DOHH2 (cell line): ENCODE data around the gene IL23R.

Experiments
- H3F3A ChIP-seq: fragments of 200-600 bp; sonication (generic), shearing (Covaris generic); 2 replicates; pipeline ENCODE4 v1.6.0; 2016; ENCODE audit warnings: antibody characterized with exemption, mild to moderate bottlenecking; ENCODE audit not compliant: control insufficient read depth, insufficient read depth
- H3K27ac ChIP-seq: fragments of 200-600 bp; sonication (generic); 2 replicates; pipeline ENCODE4 v1.5.1; 2014; ENCODE audit warnings: low read depth, mild to moderate bottlenecking, low read length, moderate library complexity
- H3K27me3 ChIP-seq: fragments of 200-600 bp; sonication (generic); 2 replicates; pipeline ENCODE4 v1.6.1; 2014; ENCODE audit warnings: mild to moderate bottlenecking, low read length, mixed read lengths; ENCODE audit not compliant: control insufficient read depth
- H3K36me3 ChIP-seq: fragments of 200-600 bp; sonication (generic); 2 replicates; pipeline ENCODE4 v1.6.1; 2014; ENCODE audit warnings: mild to moderate bottlenecking, low read length, moderate library complexity, mixed read lengths; ENCODE audit not compliant: control insufficient read depth
- H3K4me1 ChIP-seq: fragments of 200-600 bp; sonication (generic); 2 replicates; pipeline ENCODE4 v1.6.1; 2014; ENCODE audit warnings: mild to moderate bottlenecking, low read length, mixed read lengths; ENCODE audit not compliant: control insufficient read depth
- H3K4me2 ChIP-seq: fragments of 200-600 bp; sonication (generic); 2 replicates; pipeline ENCODE4 v1.6.0; 2014; ENCODE audit warnings: mild to moderate bottlenecking, low read length, moderate library complexity
- H3K4me3 ChIP-seq: fragments of 200-600 bp; sonication (generic); 2 replicates; pipeline ENCODE4 v1.5.1; 2014; ENCODE audit warnings: mild to moderate bottlenecking, low read length, mixed read lengths
- H3K79me2 ChIP-seq: fragments of 200-600 bp; sonication (generic); 2 replicates; pipeline ENCODE4 v1.6.1; 2014; ENCODE audit warnings: mild to moderate bottlenecking, low read length, mixed read lengths; ENCODE audit not compliant: control insufficient read depth
- H3K9me2 ChIP-seq: fragments of 200-600 bp; sonication (generic); replicated peaks from 2 replicates; pipeline ENCODE4 v1.6.1; 2014; ENCODE audit warnings: mild to moderate bottlenecking, low read length, mixed read lengths; ENCODE audit not compliant: control insufficient read depth
- H3K9me3 ChIP-seq: fragments of 200-600 bp; sonication (generic); 2 replicates; pipeline ENCODE4 v1.6.1; 2014; ENCODE audit warnings: antibody characterized with exemption, low read length, mixed read lengths; ENCODE audit not compliant: control insufficient read depth, insufficient read depth
- H4K20me1 ChIP-seq: fragments of 200-600 bp; sonication (generic); 2 replicates; pipeline ENCODE4 v1.6.0; 2014; ENCODE audit warnings: low read depth, mild to moderate bottlenecking, antibody characterized with exemption, low read length, moderate library complexity; ENCODE audit not compliant: control insufficient read depth, insufficient read depth
- EZH2phosphoT487 ChIP-seq: fragments of 200-600 bp; sonication (generic); IDR thresholded peaks from 2 replicates; pipeline ENCODE4 v1.6.1; 2017; ENCODE audit warnings: borderline replicate concordance, mild to moderate bottlenecking, antibody characterized with exemption, low read length, moderate library complexity, mixed read lengths
- TF ChIP-seq, protein P1 (sequence below): fragments of 200-600 bp; sonication (generic); IDR thresholded peaks from one replicate; pipeline ENCODE4 v1.5.1; 2014; ENCODE audit warnings: antibody characterized with exemption, mild to moderate bottlenecking, low read depth, low read length; ENCODE audit not compliant: poor library complexity, severe bottlenecking

IL23R gene

GRCh38 chr1:67216401-67216800 lies 50.1 kb downstream of the IL23R start:
- no peaks in the 10 kb centered on the region for H3F3A ChIP-seq
- H3K4me3 ChIP-seq, result no peak overlapping the region
- no peak for TF ChIP-seq EZH2phosphoT487
- TF ChIP-seq, protein P1, sequence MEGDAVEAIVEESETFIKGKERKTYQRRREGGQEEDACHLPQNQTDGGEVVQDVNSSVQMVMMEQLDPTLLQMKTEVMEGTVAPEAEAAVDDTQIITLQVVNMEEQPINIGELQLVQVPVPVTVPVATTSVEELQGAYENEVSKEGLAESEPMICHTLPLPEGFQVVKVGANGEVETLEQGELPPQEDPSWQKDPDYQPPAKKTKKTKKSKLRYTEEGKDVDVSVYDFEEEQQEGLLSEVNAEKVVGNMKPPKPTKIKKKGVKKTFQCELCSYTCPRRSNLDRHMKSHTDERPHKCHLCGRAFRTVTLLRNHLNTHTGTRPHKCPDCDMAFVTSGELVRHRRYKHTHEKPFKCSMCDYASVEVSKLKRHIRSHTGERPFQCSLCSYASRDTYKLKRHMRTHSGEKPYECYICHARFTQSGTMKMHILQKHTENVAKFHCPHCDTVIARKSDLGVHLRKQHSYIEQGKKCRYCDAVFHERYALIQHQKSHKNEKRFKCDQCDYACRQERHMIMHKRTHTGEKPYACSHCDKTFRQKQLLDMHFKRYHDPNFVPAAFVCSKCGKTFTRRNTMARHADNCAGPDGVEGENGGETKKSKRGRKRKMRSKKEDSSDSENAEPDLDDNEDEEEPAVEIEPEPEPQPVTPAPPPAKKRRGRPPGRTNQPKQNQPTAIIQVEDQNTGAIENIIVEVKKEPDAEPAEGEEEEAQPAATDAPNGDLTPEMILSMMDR, result no peak
- no peaks in the 10 kb centered on the region for H3K9me3 ChIP-seq
- peaks cover 8% of the 10 kb centered on the region for H3K4me1 ChIP-seq
- no peaks in the 10 kb centered on the region for H3K27me3 ChIP-seq
- no peaks in the 10 kb centered on the region for H3K9me2 ChIP-seq
- H3K79me2 ChIP-seq, result no peaks in the 10 kb centered on the region
- H4K20me1 ChIP-seq, result no peaks in the 10 kb centered on the region
- no peaks in the 10 kb centered on the region for H3K36me3 ChIP-seq
- H3K27ac ChIP-seq, result no peak overlapping the region
- H3K4me2 ChIP-seq, result no peak overlapping the region

- Histone ChIP-seq H3K9me2 (no peaks in the 10 kb centered on the region), H3K4me2 (no peak overlapping the region), H3K27ac (no peak overlapping the region), H3K79me2 (no peaks in the 10 kb centered on the region), H3K9me3 (no peaks in the 10 kb centered on the region), H3F3A (no peaks in the 10 kb centered on the region), H3K4me3 (no peak overlapping the region), H3K4me1 (peaks cover 8% of the 10 kb centered on the region), H4K20me1 (no peaks in the 10 kb centered on the region), H3K27me3 (no peaks in the 10 kb centered on the region), H3K36me3 (no peaks in the 10 kb centered on the region)
- TF ChIP-seq EZH2phosphoT487, result no peak
- TF ChIP-seq, protein P1, result no peak
These were observed 51.2 kb downstream of the IL23R start for GRCh38 chr1:67217417-67217816.

- TF ChIP-seq EZH2phosphoT487, result no peak
- TF ChIP-seq, protein P1, result no peak
- Histone ChIP-seq H3K27me3 (no peaks in the 10 kb centered on the region), H3K27ac (no peak overlapping the region), H3K4me1 (peaks cover 8% of the 10 kb centered on the region), H3K79me2 (no peaks in the 10 kb centered on the region), H3K36me3 (no peaks in the 10 kb centered on the region), H3F3A (no peaks in the 10 kb centered on the region), H3K4me3 (no peak overlapping the region), H3K9me2 (no peaks in the 10 kb centered on the region), H4K20me1 (no peaks in the 10 kb centered on the region), H3K9me3 (no peaks in the 10 kb centered on the region), H3K4me2 (no peak overlapping the region)
These were observed 51.7 kb downstream of the IL23R start for GRCh38 chr1:67217938-67218337.

DNA sequence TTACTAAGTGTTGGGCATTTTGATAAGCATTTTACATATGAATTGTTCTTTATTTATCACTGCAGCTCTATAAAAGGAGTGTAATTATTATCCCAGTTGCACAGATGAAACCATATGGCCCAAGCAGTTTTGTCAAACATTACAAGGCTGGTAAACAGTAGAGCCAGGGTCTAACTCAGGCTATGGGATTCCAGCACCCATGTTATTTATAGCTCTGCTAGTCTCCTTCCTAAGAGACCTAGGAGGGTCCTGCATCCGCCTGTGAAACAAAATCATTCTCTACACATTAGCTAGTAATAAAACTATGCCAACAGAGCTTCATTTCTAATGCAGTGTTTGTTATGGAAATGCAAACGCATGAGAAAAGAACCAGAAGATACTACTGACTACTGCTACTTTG lies 58.6 kb downstream of the IL23R start:
- no peak for TF ChIP-seq EZH2phosphoT487
- TF ChIP-seq, protein P1, result no peak
- Histone ChIP-seq H3K4me3 (no peak overlapping the region), H3K4me2 (no peak overlapping the region), H3K27me3 (no peaks in the 10 kb centered on the region), H3K27ac (no peak overlapping the region), H4K20me1 (no peaks in the 10 kb centered on the region), H3K4me1 (no peaks in the 10 kb centered on the region), H3K79me2 (no peaks in the 10 kb centered on the region), H3K36me3 (no peaks in the 10 kb centered on the region), H3F3A (no peaks in the 10 kb centered on the region), H3K9me2 (no peaks in the 10 kb centered on the region), H3K9me3 (no peaks in the 10 kb centered on the region)
